ENCODE data around the gene CELF3. TPM values are rescaled to one million over a fixed set of nuclear protein-coding genes. Genes with fewer than 3 reads are reported as not detected.
A peak's percentile ranks its signal among the peaks of the same experiment; 100 is the strongest.

The CELF3 gene
- not detected for total RNA-seq
- long read RNA-seq = 0 reads

DNA sequence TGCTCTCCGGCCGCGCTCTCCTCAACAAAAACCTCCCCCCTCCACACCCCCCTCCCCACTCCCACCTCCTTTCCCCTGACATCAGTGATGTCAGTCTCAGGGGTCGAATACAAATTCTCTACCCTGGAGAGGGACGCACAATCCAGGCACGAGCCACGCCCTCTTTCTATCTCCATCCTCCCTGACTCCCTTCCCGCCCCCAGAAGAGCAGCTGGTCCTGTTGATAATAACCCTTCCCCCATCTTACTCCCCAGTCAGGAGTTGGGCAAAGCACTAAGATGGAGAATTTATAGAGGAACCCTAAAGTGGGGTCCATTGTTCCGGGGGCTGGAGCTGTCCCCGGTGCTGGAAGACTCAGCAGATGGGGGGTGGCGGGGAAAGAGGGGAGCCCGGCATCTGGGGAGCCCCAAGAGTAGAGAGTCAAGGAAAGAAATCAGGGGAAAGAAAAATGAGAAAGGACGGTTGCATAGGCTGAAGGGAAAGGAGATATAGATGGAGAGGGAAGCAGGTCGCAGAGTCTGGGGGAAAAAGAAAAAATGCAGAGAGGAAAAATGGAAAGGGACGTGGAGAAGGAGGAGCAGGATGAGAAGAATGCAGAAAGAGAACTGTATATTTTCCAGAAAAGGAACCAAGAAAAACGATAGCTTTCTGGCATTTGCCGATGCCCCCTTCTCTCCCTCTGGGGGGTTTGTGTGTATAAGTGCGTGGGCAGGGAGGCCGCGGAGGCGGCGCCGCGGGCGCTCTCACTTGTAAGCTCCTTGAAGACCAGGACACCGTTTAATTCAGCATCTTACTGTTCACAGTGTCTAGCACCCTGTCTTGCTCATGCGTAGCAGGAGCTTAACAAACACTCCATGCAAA lies at the start of gene CELF3:
Gene CELF3, minus strand, starts transcription at position 33 of the 861 bp plus-strand sequence. CDS start 783 bp downstream, outside the sequence.
- DNase-seq = no peak
- no peaks in the 10 kb centered on the region for H3K9me3 ChIP-seq
- peaks cover 21% of the 10 kb centered on the region for H3K27me3 ChIP-seq
- no peak within 1 kb of the TSS for H3K27ac ChIP-seq
- intact Hi-C loops (cut with DNase I) = no loop called here
- no peak for ATAC-seq
- H3K4me3 ChIP-seq = no peak within 1 kb of the TSS
- H3K36me3 ChIP-seq = no peaks in the 10 kb centered on the region
- TF ChIP-seq, protein P1, sequence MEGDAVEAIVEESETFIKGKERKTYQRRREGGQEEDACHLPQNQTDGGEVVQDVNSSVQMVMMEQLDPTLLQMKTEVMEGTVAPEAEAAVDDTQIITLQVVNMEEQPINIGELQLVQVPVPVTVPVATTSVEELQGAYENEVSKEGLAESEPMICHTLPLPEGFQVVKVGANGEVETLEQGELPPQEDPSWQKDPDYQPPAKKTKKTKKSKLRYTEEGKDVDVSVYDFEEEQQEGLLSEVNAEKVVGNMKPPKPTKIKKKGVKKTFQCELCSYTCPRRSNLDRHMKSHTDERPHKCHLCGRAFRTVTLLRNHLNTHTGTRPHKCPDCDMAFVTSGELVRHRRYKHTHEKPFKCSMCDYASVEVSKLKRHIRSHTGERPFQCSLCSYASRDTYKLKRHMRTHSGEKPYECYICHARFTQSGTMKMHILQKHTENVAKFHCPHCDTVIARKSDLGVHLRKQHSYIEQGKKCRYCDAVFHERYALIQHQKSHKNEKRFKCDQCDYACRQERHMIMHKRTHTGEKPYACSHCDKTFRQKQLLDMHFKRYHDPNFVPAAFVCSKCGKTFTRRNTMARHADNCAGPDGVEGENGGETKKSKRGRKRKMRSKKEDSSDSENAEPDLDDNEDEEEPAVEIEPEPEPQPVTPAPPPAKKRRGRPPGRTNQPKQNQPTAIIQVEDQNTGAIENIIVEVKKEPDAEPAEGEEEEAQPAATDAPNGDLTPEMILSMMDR (IDR thresholded peaks at IDR 0.05) = no peak
- peaks cover 28% of the 10 kb centered on the region for H3K4me1 ChIP-seq

- DNase-seq (no peak), ATAC-seq (no peak)
- no peaks in the 10 kb centered on the region for H3K27me3 ChIP-seq
- intact Hi-C loops (cut with DNase I) = no loop called here
- peaks cover 11% of the 10 kb centered on the region for H3K4me1 ChIP-seq
- H3K36me3 ChIP-seq = peaks cover 30% of the 10 kb centered on the region
- H3K4me3 ChIP-seq = peak overlapping the region; percentile 67
- TF ChIP-seq, protein P1 (IDR thresholded peaks at IDR 0.05) = no peak
- peak overlapping the region; percentile 91 for H3K27ac ChIP-seq
- no peaks in the 10 kb centered on the region for H3K9me3 ChIP-seq
Observed at GRCh38 chr1:151763990-151764389, 47.4 kb upstream of the CELF3 start.

- Histone ChIP-seq H3K9me3 (no peaks in the 10 kb centered on the region), H3K27ac (peak within 1 kb of the TSS; percentile 91), H3K4me1 (peaks cover 11% of the 10 kb centered on the region), H3K36me3 (peaks cover 38% of the 10 kb centered on the region), H3K27me3 (no peaks in the 10 kb centered on the region), H3K4me3 (peak within 1 kb of the TSS; percentile 67)
- TF ChIP-seq, protein P1 (IDR thresholded peaks at IDR 0.05) = no peak
- intact Hi-C loops (cut with DNase I) = no loop called here
- DNase-seq = peak; percentile 92
- ATAC-seq = peak; percentile 98
Observed at GRCh38 chr1:151762941-151763921, 46.6 kb upstream of the CELF3 start, which contains the start of gene MRPL9. Gene MRPL9, minus strand, starts transcription at chr1:151763496. Its CDS starts 17 bp downstream, at chr1:151763479.

GRCh38 chr1:151760597-151761385 lies 44.2 kb upstream of the CELF3 start:
- no peaks in the 10 kb centered on the region for H3K27me3 ChIP-seq
- H3K36me3 ChIP-seq = peaks cover 42% of the 10 kb centered on the region
- DNase-seq = no peak
- no peak for ATAC-seq
- H3K4me1 ChIP-seq = peaks cover 11% of the 10 kb centered on the region
- H3K9me3 ChIP-seq = no peaks in the 10 kb centered on the region
- no peak overlapping the region for H3K27ac ChIP-seq
- no peak overlapping the region for H3K4me3 ChIP-seq
- TF ChIP-seq, protein P1 (IDR thresholded peaks at IDR 0.05) = no peak
- intact Hi-C loops (cut with DNase I) = no loop called here

DNA sequence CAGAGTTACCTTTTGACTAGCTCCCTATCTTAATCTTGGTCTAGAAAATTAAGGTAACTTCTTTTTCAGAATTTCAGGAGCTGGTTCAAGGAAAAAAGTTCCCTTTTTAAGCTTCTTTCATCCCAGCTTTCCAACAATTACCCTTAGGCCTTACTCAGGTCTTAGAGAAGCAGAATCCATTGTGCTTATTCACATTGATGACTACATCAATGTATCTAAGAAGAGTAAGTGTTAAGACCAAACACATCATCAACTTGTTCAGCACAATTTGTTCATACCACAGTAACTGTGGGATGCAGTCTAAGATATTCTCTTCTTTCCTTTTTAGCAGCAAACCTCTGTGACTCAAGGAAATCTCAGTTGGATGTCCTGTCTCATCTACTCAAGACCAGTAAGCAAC lies 42.6 kb upstream of the CELF3 start:
- Histone ChIP-seq H3K27ac (no peak overlapping the region), H3K4me1 (peaks cover 9% of the 10 kb centered on the region), H3K27me3 (no peaks in the 10 kb centered on the region), H3K36me3 (peaks cover 42% of the 10 kb centered on the region), H3K9me3 (no peaks in the 10 kb centered on the region), H3K4me3 (no peak overlapping the region)
- ATAC-seq = no peak
- TF ChIP-seq, protein P1 (IDR thresholded peaks at IDR 0.05) = no peak
- DNase-seq = no peak
- intact Hi-C loops (cut with DNase I) = no loop called here

Measured in upper lobe of right lung (tissue), 1 donor.